Skin of body (tissue), 2 donors: ENCODE results near the gene CEP120. TPM values are rescaled to one million over a fixed set of nuclear protein-coding genes. Genes with fewer than 3 reads are reported as not detected.
"Not testable (repeated sequence)": the region's sequence is repeated elsewhere in the genome, so short reads cannot be mapped to it uniquely, and the experiment has no call there.

Experiments
- DNase-seq: peaks from one replicate; lab custom pipeline; 2025; lab: John Stamatoyannopoulos, UW
- total RNA-seq: library from RNA; depleted of rRNA; stranded (reverse); fragments of >200 nt; gene quantifications from one replicate; pipeline ENCODE4 v1.2.3, GENCODE V29; 2014

The CEP120 gene
- total RNA-seq, 1 donor from 2014 or later = 16.9 TPM

DNA sequence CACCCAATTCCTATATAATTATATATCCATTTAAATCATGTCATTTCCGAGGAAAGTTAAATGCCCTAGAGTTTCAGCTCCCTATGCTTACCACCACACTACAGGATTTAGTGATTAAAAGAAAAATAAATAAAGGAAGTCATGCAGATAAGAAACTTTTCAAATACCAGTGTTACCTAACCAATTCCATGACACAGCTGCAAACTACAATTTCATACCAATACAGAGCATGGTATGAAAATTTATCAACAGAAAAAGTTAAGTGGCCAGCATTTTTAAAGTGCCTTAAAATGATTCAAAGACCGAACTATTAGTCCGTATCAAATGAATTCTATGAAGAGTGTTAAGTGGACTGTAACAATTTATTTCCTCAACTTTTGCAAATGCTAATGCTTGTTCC is 35.9 kb downstream of the CEP120 start:
- DNase-seq = no peak

DNA sequence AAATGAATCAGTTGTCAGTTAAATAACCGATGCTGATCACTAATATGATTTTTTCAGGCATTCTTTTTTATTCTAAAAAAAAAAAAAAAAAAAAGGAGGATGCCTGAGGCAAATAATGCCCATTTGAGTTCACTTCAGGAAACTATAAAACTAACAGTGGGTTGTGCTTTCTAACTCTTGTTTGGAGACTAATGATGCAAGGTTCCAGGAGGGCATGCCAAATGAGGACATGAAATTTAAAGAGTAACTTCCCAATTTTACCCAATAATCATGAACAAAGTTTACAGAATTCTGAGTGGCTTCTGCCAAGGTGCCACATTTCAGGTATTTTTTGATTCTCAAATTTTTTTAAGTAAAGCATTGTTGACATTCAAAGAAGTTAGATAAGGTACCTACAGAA is 41.0 kb downstream of the CEP120 start:
- DNase-seq = no peak

DNA sequence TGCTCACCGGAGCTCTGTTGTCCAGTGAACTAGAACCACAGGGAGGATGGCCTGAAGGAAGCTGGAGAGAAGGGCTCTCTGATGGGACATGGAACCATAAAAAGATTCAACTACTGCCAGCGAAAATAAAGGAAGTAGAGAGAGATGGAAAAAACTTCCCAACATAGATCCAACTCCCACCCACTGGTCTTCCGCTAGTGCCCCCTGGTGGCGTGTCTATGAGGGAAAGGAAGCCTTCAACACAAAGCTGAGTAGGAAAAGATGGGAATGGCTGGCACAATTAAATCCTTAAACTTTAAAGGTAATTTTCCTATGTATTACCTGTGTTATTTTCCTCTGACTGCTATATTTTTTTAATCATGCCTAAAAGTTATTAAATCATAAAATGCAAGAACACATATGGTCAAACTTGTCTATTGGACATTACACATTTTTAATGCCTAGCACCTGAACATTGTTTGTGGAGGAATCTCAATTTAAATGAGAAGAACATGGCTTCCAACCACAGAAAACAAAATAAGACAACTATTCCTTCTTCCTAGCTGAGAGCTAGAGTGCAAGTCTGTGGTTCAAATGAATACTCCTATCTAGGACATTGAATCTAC is 51.5 kb downstream of the CEP120 start:
- no peak for DNase-seq

DNA sequence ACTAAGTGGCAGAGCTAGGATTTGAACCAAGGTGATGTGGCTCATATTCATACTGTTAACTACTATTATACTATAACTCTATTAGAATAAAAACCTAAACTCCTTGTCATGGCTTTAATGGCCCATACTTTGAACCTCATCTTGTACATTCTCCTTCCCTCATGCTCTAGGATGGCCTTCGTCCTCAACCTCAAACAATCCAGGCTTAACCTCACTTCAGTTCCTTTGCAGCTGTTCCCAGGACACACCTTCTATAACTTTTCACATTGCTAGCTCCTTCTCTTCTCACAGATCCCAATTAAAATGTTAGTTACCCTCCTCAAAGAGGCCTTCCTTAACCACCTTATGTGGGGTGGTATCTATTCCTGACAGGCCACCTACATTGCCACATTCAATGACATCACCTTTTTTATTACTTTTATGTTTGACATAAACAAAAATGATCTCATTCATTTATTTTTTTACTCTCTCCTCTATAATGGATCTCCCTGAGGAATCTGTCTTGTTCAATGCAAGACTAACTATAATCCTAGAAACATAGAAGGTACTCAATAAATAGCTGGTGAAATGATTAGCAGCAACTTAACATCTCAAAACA is 53.7 kb downstream of the CEP120 start:
- no peak for DNase-seq

DNA sequence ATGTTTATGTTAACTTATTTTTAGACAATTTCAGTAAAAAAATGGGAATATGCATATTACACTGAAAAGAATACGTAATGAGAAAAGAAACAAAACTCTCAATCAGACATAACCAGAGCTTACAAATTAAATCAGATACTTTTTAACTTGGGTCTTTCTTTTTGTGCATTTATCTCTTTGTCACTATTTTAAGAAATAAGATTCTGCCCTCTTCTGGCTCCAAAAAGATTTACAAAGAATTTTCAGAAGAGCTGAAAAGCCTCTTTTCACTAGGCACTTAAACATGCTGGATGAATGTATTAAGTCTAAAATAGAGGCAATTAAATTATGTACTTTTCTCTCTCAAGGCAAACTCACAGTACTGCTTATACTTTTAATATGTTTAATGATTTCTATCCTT is 55.5 kb downstream of the CEP120 start:
- DNase-seq = no peak

DNA sequence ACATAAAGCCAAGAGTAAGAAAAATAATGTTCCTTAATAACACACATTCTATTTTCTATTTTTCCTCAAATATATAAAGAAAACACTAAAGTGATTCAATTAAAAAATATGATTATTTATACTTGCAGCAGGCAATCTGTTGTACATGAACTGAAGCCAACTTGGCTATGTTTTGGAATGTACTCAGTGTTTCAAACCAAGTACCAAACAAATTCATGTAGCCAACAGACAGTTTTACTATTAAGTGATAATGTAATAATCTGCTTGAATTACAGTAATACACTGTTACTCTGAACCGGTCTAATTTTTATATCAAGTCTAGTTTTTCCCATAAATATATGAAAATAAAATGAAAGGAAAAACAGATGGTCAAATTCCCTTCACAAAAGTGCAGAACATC is 58.0 kb downstream of the CEP120 start:
- peak; percentile 8 for DNase-seq

DNA sequence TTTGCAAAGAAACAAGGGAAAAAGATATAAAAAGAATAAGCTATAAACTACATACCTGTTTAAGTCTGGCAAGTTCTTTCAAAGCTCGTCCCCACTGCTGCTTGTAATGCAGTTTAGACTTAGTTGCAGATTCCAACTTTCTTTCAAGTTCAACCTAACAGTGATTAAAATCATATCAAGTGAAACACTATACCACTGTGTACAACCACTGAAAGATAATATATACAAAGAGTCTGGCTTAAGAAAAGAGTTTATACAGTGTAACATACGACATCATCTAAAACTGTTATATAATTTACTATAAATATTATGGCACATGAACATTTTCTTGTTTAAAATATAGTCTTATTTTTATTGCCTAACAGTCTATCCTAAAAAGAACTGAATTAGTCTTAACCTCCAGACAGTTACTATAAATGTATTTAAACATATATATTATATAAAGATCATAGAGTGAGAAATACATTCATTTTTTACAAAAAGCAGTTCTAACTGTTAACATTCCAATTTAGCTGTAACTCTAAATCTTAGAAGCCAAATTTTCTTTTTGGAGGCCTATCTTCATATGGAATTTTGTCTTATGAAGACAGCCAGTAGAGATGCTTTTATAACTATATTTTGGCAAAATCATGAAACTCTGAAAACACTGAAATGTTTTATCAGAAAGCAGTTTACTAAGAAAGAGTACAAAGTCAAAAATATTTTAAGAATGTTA is 58.6 kb downstream of the CEP120 start:
- DNase-seq = no peak

DNA sequence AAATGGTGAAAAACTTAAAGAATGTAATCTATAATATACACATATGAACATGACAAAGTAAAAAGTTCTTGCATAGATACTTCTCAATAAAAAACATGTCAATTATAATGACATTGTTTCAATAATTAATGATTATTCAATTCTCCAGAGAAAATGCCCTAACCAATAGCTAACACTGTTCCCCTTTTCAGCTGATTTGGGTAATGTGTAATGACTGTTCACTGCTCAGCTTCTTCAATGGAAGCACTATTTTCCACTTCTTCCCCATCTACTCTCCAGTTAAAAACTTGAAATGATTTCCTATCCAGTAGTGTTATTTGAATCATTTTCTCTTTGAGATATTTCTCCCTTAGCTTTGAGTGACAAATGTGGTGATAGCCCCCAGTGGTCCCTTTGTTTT is 62.3 kb downstream of the CEP120 start:
- no peak for DNase-seq

DNA sequence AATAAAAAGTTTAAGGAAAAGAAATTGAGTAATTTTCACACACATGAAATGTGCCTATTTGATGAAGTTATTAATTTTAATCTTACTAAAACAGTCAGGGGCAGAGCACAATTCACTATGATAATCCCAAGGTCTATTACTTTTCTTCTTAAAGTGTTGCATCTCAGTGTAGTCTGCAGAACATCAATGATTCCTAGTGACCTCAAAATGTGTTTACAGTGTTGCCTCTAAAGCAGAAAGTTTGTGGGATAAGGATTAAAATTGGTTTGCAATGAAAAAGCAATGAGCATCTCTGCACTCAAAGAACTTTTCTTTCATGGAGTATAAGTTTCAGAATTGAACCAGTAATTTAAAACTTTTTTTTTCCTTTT is 63.0 kb downstream of the CEP120 start:
- no peak for DNase-seq

DNA sequence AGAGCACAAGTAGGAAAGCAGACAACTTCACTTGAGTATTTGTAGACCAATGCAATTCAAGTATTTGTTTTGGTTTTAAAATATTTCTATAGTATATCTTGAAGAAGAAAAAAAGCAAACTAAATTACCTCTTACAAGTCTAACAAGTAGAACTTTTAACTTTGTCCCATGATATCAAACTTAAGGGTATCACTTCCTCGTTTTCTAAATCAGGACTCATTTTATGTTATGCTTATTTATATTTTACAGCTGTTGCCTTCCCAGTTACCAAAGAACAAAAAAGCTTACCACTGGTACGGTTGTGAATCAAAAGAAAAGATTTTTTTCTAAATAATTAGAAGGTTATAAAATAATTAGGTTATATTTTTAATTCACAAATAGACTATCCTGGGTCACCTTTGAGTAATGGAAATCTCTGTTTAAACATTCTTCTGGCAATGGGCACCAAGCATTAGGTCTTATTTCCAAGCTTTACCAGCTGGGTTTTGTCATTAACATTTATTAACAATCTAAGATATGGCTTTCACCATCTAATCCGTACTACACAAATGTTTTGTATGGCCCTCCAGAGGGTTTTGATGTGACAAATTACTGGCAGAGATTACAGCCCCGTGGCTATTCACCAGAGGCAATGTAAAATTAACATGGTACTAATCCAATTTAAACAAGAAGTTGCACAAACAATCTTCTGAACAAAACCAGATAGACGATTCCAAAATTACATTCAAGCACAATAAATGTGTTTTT is 63.6 kb downstream of the CEP120 start:
- DNase-seq = no peak

DNA sequence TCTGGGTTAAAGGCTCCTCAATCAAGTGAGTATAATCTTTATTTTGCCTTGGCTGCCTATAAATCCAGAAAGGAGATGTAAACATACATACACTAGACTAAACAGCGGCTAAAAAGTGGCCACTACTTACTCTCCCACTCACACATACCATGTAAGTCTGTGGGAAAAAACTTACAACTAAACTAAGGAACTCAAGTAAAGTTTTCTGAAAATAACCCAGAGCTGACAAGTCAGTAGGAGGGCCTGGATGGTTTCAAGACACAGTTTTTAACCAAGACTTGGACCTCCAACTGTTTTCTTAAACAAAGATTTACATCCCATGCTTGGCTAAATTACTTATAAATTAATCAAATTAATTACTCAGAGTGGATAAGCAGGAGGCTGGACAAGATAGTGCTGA is 64.5 kb downstream of the CEP120 start:
- no peak for DNase-seq

DNA sequence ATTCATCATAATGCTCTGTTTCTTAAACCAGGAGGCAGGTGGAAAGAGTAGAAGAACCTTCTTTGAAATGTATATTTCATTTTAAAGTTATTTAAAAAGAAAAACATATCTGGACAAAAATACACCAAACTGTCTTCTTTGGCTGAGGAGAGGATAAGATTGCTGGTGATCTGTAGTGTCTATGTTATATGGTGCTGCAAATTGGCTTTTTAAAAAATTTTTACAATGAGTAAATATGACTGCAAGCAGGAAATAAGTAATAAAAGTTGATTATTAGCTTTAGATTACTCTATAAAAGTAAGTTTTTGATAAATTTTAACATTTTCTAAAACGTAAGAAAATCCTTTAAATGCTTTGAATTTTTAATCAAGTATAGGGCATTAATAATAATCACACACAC is 64.9 kb downstream of the CEP120 start:
- no peak for DNase-seq

DNA sequence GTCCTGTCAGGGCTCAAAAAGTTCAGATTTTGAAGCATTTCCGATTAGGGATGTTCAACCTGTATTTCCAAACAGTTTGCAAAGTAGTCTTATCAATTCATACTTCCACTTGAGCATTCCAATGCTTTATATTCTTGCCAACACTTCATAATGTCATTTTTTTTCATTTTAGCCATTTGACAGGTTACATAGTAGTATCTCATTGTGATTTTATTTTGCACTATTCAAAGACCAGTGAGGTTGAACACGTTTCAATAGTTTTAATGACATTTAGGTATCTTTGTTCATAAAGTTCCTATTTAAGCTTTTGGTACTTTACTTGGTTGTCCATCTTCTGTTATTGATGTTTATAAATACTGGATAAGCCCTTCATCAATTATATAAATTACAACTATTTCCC is 71.4 kb downstream of the CEP120 start:
- DNase-seq = no peak

DNA sequence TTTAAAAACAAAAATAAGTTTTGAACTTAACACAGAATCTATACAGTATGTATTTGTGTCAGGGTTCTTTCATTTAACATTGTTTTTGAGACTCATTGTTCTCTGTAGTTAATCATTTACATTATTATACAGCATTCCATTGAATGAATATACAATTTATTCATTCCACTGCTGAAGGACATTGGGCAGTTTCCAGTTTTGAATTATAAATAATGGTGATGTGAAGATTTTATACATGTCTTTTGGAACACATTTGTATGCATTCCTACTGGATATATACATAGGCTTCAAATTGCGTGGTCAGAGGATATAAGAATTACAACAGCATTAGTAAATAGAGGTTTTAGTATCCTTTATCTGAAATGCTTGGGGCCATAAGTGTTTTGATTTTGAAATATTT is 72.0 kb downstream of the CEP120 start:
- no peak for DNase-seq

DNA sequence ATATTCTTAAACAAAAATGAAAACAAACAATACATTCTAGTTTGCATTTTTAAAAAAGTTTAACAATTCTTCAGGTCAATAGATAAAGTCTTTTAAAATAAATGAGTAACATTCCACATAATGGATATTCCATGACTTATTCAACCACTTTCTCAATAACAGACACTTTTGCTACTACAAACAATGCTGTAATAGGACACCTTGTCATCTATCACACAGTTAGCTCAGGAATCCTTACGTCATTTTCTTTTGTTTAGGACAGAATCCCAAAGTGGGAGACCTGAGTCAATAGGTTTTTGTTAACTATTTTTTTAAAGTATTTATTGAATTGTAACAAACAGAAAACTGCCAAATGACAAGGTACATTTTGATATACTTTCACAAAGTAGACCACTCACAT is 72.5 kb downstream of the CEP120 start:
- no peak for DNase-seq

DNA sequence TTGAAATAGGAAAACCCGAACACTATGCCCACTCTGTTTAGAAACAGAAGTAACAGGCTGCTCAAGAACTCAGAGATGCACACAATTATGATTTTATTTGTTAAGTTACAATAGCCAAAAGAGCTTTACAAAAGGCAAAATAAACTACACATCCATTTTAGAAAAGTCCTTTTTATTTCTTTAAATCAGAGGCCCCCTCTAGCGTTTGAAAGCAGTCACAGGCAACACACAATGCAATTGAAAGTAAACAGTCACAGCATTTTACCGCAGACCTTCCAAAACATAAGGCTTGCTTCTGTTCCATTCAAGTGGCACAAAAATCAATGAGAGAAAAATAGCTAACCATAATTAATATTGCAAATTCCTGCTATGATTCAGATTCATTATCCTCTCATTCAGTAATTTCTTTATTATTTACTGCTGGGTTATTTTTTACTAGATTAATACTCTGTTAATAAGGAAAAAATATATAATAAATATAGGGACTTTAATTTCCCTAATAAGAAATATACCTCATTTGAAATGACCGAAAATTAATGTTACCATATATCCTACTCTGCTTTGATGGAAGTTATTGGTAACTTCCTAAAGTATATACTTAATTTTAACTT is 78.3 kb downstream of the CEP120 start:
- peak; percentile 25 for DNase-seq

DNA sequence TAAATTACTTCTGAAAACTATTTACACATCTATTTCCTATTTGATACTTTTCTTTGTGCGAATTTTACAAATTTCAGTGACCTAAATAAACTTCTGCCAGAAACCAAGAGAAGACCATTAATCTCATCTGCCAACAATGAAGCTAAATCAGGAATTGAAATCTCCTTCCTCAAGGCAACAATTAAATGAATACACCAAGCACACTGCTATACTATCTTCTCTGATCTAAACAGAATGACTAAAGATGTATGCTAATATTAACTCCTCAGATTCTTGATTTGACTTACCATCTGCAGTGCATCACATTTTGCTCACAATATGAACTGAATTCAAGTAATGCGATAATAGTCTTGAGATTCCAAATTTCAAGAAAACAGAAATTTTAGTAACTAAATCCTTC is 82.3 kb downstream of the CEP120 start:
- no peak for DNase-seq

DNA sequence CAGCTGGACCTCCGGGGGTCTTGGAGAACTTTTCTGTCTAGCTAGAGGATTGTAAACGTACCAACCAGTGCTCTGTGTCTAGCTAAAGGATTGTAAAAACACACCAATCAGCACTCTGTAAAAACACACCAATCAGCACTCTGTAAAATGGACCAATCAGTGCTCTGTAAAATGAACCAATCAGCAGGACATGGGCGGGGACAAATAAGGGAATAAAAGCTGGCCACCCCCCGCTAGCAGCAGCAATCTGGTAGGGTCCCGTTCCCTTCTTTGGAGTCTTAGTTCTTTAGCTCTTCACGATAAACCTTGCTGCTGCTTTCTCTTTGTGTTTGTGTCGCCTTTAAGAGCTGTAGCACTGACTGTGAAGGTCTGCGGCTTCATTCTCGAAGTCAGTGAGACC is 114.8 kb downstream of the CEP120 start:
- not testable (repeated sequence) for DNase-seq

DNA sequence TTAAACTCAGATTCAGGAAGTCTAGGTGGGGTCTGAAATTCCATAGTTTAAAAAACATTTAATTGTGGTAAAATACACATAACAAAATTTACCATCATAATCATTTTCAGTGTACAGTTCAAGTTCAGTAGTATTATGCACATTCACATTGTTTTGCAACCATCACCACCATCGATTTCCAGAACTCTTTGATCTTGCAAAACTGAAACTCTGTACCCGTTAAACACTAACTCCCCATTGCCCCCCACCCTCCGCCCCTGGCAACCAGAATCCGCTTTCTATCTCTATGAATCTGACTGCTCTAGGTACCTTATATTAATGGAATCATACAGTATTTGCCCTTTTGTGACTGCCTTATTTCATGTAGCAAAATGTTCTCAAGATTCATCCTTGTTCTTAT is 117.5 kb downstream of the CEP120 start:
- DNase-seq = no peak

DNA sequence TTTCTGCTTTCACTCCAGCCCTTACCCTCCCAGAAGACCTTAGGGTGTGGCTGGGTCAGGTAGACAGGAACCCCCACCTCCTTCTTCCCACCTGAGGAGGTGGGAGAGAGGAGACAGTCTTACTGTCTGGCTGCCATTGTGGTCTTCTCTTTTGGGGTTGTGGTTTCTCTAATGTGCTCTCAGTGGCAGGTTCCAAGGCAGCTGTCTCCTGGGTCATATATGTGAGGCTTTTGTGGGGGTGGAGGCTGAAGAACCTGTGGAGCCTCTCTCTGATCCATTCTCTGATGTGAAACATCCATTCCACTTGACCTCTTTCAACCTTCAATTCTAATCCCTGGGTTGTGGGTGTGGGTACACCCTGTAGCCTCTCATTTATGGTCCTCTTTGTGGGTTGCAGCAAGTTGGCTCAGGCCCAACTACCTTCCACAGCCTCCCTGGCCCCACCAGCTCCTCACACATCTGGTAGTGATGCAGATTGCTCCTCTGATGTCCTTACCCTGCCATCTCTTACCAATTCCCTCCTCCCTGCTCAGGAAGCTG is 118.4 kb downstream of the CEP120 start:
- no peak for DNase-seq

DNA sequence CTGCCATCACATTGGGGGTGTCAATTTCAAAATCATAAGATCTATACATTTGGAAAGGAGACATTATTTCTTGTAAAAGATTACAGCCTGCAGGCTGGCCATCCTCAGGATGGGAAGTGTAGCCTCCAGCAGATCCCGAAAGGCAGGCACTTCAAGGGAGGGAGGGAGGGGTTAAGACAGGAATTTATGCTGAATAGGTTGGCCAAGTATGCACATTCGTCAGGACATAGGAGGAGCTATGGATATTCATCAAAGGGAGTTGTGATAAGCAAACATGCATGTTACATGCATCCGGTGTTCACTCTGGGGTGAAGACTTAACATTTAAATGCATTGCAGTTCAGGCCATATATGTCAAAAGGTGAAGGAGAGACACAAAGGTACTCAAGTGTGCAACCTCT is 119.4 kb downstream of the CEP120 start:
- no peak for DNase-seq

DNA sequence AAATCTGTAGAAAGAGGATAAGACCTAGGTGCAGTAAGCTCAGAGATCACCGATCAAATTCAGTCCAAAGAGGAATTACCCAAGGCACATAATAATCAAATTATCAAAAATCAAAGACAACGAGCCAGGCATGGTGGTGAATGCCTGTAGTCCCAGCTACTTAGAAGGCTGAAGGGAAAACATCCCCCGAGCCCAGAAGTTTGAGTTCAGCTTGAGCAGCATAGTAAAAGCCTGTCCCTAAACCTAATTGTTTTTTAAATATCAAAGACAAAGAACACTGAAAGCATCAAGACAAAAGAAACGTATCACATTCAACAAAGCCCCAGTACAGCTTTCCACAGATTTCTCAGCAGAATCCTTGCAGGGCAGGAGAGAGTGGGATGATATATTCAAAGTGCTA is 122.9 kb downstream of the CEP120 start:
- no peak for DNase-seq
